ENCODE measurements around the gene TMEM273.

DNA sequence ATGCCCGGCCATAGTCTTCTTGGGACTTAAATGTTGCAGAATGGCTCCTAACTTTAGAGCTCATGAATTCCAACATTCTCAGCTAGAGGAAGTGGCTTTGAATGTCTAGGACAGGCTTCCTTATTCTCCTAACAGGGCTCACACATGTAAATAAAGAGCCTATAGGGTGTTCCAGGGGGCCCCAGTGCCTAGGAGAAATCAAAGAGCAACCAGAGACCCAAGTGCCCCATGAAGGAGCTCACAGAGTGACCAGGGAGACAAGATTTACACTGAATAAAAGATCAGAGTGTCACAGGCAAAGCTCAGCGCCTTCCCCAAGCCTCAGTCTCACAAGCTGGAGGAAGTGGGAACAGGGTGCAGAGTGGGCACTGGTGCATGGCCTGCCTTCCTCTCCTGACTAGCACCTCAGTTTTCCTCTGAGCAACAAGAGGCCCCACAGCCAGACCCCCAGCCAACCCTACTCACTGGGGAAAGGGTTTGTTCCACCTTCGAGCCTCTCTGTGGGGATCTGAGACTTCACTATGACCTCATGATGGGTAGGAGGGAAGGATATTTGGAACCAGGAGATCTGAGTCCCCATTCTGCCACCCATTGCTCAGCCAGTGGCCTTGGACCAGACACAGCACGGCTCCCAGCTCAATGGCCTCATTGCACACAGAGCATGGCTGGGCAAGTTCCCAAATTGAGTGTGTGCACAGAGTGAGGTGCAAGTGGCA lies 16.0 kb downstream of the TMEM273 start:
- TF ChIP-seq RAD21 (IDR thresholded peaks at IDR 0.05; ENCODE audit: low read depth) = no peak
- no peak for TF ChIP-seq CREB1 (IDR thresholded peaks at IDR 0.05; ENCODE audit: low read depth)
- TF ChIP-seq CEBPB (IDR thresholded peaks at IDR 0.05) = no peak
- no peak for TF ChIP-seq TEAD4 (IDR thresholded peaks at IDR 0.05)
- no peak for TF ChIP-seq NFIC (IDR thresholded peaks at IDR 0.05)
- no peak for TF ChIP-seq TCF12 (IDR thresholded peaks at IDR 0.05; ENCODE audit: low read depth)
- no peak for TF ChIP-seq YY1 (IDR thresholded peaks at IDR 0.05; ENCODE audit: low read depth)
- TF ChIP-seq, protein P1, sequence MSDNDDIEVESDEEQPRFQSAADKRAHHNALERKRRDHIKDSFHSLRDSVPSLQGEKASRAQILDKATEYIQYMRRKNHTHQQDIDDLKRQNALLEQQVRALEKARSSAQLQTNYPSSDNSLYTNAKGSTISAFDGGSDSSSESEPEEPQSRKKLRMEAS (IDR thresholded peaks at IDR 0.05) = no peak
- TF ChIP-seq TAF1 (IDR thresholded peaks at IDR 0.05; ENCODE audit: low read depth) = no peak
- TF ChIP-seq EP300 (IDR thresholded peaks at IDR 0.05; ENCODE audit: borderline replicate concordance) = no peak
- TF ChIP-seq EGR1 (IDR thresholded peaks at IDR 0.05) = no peak
